Testis (tissue), 2 donors: ENCODE results near the gene CAPN5.

ENCODE experiments used
- POLR2A ChIP-seq: fragments of 450-650 bp; IDR thresholded peaks from one replicate; pipeline ENCODE4 v1.6.1; 2017; ENCODE audit warnings: antibody characterized with exemption, mild to moderate bottlenecking, moderate library complexity
- TF ChIP-seq, protein P1 (sequence below), 3 experiments: fragments of 450-650 bp in 2 of 3; fragments of 200-600 bp in 1 of 3; sonication (generic) in 1 of 3; IDR thresholded peaks; one replicate each; pipeline ENCODE4 v1.5.1; 2016 to 2019; ENCODE audit warnings: antibody characterized with exemption in 3 of 3, mild to moderate bottlenecking in 2 of 3, moderate library complexity in 1 of 3

DNA sequence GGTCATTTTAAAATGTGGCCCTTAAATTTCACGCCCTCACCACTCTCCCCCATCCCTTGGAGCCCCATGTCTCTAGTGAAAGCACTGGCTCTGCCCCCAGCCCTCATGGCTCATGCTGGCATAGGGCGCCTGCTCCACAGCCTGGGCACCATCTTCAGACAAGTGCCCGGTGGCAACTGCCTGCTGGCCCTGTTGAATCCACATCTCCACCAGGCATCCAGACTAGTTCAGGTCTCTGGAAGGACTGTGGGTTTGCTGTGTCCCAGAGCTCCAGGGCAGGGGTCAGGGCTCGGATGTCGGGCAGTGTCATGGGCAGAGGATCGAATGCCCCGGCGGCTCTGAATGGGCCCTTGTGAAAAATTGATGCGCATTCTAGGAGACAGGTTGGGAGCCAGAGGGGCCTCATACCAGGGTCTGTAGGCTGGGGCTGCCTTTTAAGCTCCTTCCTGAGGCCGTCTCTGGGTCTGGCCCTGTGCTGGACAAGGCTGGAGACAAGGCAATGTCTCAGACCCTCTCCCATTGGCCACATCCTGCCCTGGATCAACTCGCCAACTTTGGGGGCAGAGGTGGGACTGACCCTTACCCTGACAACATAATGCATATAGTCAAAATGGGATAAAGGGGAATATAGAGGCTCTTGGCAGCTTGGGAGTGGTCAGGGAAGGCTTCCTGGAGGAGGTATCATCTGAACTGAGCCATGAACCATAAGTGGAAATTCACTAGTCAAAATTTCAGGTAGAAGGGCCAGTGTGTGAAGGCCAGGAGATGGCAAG, 62.5 kb downstream of the CAPN5 start:
- TF ChIP-seq, protein P1, sequence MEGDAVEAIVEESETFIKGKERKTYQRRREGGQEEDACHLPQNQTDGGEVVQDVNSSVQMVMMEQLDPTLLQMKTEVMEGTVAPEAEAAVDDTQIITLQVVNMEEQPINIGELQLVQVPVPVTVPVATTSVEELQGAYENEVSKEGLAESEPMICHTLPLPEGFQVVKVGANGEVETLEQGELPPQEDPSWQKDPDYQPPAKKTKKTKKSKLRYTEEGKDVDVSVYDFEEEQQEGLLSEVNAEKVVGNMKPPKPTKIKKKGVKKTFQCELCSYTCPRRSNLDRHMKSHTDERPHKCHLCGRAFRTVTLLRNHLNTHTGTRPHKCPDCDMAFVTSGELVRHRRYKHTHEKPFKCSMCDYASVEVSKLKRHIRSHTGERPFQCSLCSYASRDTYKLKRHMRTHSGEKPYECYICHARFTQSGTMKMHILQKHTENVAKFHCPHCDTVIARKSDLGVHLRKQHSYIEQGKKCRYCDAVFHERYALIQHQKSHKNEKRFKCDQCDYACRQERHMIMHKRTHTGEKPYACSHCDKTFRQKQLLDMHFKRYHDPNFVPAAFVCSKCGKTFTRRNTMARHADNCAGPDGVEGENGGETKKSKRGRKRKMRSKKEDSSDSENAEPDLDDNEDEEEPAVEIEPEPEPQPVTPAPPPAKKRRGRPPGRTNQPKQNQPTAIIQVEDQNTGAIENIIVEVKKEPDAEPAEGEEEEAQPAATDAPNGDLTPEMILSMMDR (IDR thresholded peaks at IDR 0.05) = no peak
- no peak for TF ChIP-seq POLR2A
